CD4-positive, alpha-beta T cell treated with Interleukin-12 subunit alpha and Interleukin-12 subunit beta, for 1 hour (primary cell): ENCODE measurements around the gene SRSF11.

Experiments
- DNase-seq: peaks from one replicate; pipeline ENCODE4 v3.0.0-alpha.2; 2020

The SRSF11 gene

DNA sequence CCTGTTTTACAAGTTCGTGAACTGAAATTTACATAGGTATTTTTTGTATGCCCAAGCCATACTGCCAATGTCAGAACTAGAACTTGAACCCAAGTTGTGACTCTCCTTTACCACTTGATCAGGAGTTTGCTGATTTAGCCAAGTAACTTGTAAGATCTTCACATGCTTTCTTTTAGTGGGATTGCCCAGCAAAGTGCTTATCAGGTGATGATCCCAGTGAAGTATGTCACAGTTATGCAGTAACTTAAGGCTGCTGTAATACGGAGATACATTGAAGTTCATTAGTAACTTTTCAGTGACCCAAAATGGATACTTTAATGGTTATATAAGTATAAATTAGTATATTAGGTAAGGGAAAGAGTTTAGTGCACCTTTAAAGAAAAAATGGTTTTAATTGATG lies 3.8 kb downstream of the SRSF11 start:
- DNase-seq, result no peak

DNA sequence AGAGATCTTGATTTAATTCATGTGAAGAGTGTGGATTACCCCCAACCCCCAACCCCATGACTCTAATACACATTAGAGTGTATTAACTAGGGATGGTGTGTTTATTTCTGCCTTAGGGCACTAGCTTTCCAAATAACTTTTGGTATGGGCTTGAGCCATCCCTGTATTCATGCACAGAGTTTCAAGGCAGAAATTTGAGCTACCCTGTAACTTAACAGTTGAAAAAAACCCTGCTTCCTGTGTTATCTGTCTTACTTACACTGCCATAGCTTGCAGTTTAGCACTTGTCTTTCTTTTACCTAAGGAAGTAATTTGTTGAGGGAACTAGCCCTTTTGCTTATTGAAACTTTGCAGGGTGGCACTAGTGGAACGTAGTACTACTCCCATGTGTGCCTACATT lies 6.3 kb downstream of the SRSF11 start:
- DNase-seq, result peak; percentile 15

DNA sequence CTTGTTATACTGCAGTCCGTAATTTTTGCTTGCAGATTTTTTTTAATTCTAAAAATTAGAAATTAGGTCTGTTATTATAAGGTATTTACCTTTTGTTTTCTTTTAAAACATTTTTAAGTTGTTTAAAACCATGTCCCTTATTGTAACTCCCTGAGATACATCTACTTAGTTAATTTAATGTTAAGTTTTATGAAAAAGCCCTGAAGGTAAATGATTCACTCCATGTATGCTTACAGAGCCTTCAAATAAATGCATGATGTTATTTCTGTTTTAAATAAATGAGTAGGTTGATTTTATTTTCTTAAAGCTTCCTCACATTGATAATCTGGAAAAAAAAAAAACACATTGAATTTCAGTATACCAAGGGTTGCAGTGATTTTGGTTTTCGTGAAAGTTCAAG lies 7.5 kb downstream of the SRSF11 start:
- DNase-seq, result no peak

DNA sequence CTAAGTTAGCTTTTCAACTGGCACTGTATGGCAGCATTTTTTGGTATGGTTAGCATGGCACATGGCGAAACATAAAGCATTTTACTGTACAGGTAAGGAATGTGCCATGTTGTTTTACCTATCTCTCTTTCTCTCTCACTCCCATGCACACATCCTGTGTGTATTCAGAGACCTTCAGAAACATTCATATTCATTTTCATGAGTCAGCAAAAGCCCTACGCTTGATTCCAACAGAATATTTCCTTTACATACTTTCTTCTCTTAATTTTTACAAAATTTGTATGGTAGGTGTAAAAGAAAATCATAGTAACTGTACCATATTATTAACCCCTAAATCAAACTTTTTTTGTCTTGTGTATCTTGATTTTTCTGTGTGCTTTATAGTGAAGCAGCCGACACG lies 10.3 kb downstream of the SRSF11 start:
- no peak for DNase-seq

DNA sequence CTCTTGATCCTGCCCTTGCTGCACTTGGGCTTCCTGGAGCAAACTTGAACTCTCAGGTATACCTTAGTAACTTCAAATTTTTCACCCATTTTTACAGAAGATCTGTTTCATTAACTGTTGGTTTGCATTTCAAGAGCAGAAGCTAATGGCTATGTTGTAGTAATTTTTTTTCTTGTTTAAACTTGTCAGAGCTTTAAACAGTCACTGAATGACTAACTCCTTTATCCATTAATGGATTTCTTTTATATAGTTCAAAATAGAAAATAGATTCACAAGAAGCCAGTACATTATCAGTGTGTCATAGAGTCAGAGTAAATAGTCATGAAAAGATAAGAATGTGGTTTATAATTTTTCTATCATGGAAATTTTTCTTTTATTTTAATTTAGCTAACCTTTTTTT lies 13.6 kb downstream of the SRSF11 start:
- no peak for DNase-seq

DNA sequence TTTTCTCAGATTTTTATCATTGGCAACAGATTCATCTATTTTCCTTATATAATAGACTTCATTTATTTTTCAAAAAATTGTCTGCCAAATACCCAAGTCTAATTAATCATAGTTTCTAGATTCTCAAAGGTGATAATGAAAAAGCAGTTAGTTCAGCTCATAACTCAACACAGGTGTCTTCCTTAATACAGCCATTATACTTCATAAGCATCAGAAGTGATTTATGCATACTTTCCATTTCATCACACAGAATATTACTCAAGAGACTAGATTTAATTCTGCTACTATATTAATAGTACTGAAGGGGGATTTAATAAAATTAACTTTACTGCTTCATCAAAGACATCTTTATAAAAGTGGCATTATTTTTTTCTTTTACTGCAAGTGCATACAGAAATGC lies 18.8 kb downstream of the SRSF11 start:
- no peak for DNase-seq

DNA sequence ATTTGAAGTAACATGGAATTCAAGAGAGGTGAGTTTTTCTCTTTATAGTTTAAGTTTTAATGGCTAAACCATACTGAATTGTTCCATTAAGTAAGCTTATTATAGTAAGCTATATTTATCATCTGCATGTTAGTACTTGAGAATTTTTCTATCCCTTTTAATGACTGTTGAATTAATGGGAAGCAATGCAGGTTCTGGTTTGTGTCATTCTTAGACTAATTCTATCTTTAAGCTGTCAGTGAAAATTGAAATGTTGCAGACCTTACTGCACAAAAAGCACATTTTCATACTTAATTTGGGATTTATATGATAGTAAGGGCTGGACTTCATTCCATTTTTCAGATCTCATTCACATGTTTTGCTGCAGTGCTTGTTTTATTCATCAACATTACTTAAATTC lies 25.9 kb downstream of the SRSF11 start:
- DNase-seq, result no peak

DNA sequence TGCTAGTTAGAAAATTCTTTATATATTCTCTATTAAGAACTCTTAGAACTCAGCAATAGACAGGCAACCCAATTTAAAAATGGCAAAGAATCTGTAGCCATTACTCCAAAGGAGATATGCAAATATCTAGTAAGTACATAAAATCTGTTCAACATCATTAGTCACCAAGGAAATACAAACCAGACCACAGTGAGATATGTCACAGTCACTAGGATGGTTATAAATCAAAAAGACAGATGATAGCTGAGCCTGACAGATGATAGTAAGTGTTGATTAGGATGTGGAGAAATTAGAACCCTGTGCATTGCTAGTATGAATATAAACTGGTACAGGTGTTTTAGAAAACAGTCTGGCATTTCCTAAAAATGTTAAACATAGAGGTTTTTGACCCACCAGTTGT lies 26.6 kb downstream of the SRSF11 start:
- DNase-seq, result no peak

DNA sequence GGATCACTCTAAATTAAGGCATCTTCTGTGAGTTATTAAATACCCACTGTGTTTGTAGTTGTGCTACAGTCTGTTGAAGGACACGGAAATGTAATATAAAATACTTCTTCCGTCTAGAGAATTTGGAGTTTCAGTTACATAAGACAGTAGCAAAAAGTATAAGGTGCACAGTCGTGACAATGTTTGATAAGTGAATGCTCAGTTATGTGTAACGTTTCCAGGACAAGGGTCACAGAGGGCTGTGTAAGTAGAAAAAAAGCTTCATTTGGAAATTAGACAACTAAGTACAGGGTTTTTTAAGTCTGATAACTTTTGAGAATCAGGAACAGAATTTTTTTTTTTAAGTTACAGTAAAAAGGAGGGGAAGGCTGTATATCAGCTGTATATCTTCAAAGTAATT lies 27.5 kb downstream of the SRSF11 start:
- no peak for DNase-seq

DNA sequence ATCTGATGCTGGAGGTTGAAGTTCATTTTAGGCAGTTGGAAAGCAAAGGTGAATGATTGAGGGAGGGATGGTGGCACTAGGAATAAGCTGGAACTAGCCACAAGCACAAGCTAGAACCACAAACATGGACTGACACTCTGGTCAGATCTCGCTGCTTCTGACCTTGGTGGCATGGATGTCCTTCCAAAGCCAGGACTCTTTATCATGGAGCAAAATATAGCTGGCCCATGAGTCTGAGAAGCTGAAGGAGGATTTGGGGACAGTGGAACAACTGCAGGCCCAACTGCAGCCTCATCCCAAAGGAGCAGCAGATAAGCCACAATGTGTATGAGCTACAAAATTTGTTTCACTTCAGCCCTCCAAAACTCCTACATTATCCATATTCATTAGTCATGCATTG lies 35.5 kb downstream of the SRSF11 start:
- no peak for DNase-seq

DNA sequence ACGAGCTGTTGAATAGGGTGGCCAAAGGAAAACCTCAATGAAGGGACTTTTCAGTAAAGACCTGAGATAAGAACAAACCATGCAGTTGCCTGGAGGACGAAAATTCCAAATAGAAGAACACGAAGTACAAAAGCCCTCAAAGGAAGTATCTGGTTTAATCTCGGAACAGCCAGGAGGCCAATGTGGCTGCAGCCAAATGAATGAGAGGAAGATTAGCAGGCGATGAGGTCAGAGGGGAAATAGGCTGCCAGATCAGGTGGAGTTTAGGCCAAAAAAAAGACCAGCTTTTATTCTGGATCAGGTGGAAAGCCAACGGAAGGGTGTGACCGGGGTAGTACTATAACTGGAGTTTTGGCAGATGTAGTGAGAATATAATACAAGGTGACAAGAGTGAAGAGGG lies 43.7 kb downstream of the SRSF11 start:
- DNase-seq, result no peak

DNA sequence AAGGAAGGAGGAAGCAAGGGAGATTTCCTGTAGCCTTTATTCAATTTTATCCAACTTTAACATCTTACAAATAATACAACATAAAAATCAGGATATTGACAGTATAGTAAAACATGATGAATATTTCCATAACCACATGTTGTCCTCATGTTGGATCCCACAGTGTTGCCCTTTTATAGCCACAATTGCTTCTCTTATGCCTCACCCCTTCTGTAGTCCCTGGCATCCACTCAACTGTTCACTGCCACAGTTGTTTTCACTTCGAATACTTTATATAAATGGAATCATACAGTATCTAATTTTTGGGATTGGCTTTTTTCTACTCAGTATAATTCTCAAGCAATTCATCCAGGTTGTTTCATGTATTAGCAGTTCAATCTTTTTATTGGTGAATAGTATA lies 44.8 kb downstream of the SRSF11 start:
- no peak for DNase-seq

DNA sequence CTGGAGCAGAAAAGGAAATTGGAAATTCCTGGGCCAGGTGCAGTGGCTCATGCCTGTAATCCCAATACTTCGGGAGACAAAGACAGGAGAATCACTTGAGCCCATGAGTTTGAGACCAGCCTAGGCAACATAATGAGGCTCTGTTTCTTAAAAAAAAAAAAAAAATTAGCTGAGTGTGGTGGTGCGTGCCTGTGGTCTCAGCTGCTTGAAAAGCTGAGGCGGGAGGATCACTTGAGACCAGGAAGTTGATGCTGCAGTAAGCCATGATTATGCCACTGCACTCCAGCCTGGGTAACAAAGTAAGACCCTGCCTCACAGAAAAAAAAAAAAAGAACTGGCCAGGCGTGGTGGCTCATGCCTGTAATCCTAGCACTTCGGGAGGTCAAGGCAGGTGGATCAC lies 56.7 kb downstream of the SRSF11 start:
- no peak for DNase-seq

DNA sequence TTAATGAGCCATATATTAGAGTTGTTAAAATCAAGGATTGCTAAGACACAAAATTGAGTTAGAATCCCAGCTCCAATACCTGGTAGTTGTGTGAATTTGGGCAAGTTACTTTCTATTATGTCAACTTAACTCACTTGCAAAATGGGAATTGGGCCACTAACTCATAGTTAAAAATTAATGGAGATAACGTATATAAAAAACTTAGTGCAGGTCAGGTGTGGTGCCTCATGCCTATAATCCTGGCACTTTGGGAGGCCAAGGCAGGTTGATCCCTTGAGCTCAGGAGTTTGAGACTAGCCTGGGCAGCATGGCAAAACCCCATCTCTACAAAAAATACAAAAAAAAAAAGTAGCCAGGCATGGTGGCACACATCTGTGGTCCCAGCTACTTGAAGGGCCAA lies 57.5 kb downstream of the SRSF11 start:
- DNase-seq, result no peak

DNA sequence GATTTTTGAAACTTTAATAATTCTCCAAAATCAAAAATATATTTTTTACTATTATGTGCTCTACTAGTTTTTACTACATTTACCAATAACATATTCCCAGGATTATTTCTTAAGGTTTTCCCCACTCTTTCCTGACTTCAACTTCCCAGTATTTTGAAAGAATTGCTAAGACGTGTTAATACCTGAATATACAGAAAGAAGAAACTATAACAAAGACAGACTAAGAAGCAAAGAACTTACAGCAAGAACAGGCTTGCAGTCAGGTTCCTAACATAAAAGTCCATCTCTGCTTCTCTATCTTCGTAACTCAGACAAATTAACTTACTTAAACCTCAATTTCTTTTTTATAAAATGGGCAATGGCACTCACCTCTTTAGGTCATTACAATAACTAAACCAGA lies 63.2 kb downstream of the SRSF11 start:
- DNase-seq, result no peak

DNA sequence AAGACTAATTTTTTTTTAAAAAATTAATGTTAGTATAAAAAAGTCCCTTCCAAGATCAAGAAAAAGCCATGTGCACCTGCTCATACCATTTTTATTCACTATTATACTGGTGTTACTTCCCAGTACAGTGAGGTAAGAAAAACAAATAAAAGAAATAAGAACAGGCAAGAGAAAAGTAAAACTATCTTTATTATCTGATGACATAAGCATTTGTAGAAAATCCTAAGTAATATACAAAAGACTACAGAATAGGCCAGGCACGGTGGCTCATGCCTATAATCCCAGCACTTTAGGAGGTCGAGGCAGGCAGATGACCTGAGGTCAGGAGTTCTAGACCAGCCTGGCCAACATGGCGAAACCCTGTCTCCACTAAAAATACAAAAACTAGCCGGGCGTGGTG lies 65.3 kb downstream of the SRSF11 start:
- DNase-seq, result no peak

DNA sequence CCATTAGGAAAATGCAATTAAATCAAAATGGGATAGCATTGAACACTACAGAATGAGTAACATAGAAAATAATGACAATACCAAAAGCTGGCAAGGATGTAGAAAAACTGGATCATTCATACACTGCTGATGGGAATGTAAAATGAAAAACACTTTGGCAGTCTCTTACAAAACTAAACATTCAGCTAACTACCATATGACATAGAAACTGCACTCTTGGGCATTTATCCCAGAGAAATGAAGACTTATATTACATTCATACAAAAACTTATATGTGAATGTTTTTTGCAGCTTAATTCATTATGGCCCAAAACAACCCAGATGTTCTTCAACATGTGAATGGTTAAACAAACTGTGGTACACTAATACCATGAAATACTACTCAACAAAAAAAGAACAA lies 67.0 kb downstream of the SRSF11 start:
- no peak for DNase-seq

DNA sequence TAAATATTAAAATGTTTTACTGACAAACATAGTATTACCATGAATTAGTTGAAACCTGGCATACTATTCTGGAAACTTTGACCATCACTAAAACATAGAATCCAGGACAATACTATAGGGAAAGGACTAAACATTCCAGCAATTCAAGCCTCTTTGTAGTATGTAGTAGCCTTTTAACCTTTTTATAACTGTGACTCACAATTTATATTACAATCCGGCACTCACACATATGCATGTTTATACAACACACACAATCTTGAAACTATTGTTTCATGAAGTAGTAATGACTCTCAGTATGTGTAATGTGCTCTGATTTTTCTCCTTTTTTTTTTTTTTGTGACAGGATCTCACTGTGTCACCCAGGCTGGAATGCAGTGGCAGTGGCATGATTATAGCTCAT lies 69.0 kb downstream of the SRSF11 start:
- no peak for DNase-seq

DNA sequence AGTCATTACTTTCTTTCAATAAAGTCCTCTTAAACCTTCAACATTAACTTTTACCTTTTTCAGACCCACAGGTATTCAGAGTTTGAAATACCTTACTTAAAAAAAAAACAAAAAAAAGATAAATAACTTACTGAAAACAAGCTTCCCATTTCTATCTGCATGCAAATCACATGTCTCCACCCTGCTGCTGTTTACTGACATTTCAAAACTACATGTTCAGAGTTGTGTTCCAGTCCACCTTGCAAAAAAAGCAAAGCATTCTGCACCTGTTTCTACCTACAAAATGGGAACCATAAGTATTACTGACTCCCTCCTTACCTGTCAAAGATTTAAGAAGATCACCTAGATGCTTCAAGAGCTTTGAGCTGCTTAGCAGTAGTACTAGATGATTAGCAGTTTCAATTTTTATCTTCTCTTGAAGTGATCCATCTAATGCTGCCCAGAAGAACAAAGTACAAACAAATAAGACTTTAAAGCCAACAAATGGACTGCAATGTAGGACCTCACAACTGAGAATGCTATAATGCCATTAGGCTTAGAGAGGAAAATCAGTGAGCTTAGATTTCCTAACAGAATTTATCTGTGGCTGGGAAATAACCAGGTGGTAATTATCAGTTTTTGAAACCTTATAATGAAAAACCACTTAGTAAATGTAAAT lies 72.1 kb downstream of the SRSF11 start:
- no peak for DNase-seq

DNA sequence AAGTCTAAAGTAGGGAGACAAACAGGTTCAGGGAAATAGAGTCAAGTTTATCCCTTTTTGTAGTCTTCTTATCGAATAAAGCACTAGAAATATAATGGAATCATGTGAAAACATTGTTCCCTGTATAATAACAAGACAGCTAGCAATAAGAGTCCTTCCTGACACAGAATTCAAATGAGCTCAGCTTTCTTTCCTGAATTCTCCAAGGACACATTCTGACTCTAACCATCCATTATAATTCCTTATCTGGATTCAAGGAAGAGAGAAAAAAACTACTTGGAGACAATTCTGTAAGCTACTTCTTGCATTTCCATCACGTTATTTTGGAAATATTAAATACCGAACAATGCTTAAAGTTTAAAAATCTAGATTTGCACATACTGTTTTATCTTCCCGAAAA lies 74.6 kb downstream of the SRSF11 start:
- DNase-seq, result no peak

DNA sequence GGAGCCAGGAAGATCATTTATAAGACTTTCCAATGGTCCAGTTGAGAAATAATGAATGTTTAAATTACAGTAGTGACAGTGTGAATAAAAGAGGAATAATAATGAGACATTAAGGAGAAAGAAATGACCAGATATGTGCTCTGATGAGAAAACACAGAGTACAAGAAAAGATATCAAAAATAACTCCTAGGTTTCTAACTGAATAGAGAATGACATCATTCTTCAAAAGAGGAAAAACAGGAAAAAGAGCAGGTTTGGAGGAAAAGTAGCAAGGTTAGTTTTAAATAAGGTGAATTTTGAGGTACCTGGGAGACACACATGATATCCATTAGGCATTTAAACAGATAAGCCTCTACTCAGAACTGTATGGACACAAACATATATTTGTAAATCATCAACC lies 78.3 kb downstream of the SRSF11 start:
- DNase-seq, result no peak
